ENCODE measurements around the gene GPC4. TPM values are rescaled to one million over a fixed set of nuclear protein-coding genes. Genes with fewer than 3 reads are reported as not detected.

Gene GPC4
- polyA plus RNA-seq, 1 donor from 2014 or later = 1.2 TPM

DNA sequence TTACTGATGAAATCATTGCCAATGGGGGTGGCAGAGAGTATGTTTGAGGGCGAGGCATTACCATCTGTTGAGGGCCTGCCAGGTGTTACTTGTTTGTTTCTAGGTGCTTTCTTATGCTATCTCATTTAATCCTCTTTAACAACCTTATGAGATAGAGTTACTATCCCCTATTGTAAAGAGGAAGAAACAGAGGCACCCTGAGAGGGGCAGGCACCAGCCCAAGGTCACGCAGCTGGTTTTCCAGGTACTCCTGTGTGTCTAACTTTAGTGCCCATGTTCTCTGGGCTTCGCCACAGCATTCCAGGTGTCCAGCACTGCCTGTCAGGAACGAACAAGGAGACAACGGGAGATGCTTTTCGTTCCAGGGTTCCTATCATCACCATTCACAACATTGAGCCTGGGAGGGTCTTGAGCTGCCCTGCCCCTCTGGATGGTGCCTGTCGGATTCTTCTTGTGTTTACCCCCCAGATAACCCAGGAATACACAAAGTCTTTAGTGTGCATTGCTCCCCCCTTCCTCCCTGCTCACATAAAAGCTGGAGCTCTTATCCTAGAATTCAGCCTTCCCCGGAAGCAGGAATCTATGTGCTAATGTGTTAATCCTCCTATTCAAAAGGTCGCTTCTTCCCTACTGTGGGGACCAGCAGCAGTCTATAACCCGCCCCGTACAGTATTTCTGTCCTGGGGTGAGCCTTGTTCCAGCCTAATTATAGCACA is 24.9 kb upstream of the GPC4 start:
- no peak overlapping the region for H3K4me2 ChIP-seq (ENCODE audit: low read length)
- no peaks in the 10 kb centered on the region for H3K9me3 ChIP-seq (ENCODE audit: low read length)

DNA sequence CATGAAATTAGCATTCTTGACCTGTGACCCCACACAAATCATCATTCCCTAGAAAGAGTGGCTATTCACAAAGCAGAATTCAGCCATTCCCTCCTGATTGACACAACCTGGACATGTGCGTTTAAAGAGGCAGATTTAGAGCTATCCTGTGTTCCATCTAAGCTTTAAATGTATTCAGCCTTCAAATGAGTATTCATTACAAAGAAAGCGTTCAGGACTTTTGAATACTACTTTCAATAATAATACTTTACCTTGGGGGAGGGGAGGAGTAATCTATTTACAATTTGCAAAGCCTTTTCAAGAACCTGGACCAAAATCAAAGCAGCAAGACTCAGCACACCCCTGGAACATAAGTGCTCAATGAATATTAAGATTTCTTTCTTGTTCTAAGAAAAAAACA is 22.5 kb upstream of the GPC4 start:
- Histone ChIP-seq H3K36me3 (ENCODE audit: insufficient read depth, low read length) (no peaks in the 10 kb centered on the region), H3K4me2 (ENCODE audit: low read length) (no peak overlapping the region), H3K27me3 (ENCODE audit: insufficient read depth, low read depth, low read length) (no peaks in the 10 kb centered on the region), H3F3A (ENCODE audit: insufficient read depth, low read length, poor library complexity, severe bottlenecking) (no peaks in the 10 kb centered on the region), H4K20me1 (ENCODE audit: insufficient read depth) (no peaks in the 10 kb centered on the region), H3K9me2 (ENCODE audit: insufficient read depth, low read length) (no peaks in the 10 kb centered on the region), H3K9ac (ENCODE audit: low read length) (no peak overlapping the region), H3K9me3 (ENCODE audit: low read length) (no peaks in the 10 kb centered on the region), H3K27ac (ENCODE audit: low read length) (no peak overlapping the region), H3K79me2 (replicated peaks; ENCODE audit: insufficient read depth, low read length) (no peaks in the 10 kb centered on the region), H3K4me3 (ENCODE audit: low read length) (no peak overlapping the region), H2AFZ (ENCODE audit: low read depth, low read length) (no peak overlapping the region)
- no peak for TF ChIP-seq POLR2AphosphoS5 (IDR thresholded peaks at IDR 0.05)
- TF ChIP-seq TAF1 (IDR thresholded peaks at IDR 0.05; ENCODE audit: low read depth) = no peak
- TF ChIP-seq, protein P1, sequence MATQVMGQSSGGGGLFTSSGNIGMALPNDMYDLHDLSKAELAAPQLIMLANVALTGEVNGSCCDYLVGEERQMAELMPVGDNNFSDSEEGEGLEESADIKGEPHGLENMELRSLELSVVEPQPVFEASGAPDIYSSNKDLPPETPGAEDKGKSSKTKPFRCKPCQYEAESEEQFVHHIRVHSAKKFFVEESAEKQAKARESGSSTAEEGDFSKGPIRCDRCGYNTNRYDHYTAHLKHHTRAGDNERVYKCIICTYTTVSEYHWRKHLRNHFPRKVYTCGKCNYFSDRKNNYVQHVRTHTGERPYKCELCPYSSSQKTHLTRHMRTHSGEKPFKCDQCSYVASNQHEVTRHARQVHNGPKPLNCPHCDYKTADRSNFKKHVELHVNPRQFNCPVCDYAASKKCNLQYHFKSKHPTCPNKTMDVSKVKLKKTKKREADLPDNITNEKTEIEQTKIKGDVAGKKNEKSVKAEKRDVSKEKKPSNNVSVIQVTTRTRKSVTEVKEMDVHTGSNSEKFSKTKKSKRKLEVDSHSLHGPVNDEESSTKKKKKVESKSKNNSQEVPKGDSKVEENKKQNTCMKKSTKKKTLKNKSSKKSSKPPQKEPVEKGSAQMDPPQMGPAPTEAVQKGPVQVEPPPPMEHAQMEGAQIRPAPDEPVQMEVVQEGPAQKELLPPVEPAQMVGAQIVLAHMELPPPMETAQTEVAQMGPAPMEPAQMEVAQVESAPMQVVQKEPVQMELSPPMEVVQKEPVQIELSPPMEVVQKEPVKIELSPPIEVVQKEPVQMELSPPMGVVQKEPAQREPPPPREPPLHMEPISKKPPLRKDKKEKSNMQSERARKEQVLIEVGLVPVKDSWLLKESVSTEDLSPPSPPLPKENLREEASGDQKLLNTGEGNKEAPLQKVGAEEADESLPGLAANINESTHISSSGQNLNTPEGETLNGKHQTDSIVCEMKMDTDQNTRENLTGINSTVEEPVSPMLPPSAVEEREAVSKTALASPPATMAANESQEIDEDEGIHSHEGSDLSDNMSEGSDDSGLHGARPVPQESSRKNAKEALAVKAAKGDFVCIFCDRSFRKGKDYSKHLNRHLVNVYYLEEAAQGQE (IDR thresholded peaks at IDR 0.05; ENCODE audit: borderline replicate concordance) = no peak
- TF ChIP-seq RAD21 (conservative IDR thresholded peaks at IDR 0.05) = no peak
- TF ChIP-seq EZH2 (IDR thresholded peaks at IDR 0.05; ENCODE audit: borderline replicate concordance, insufficient read depth, low read length, poor library complexity, severe bottlenecking) = no peak
- TF ChIP-seq EP300 (conservative IDR thresholded peaks at IDR 0.05; ENCODE audit: poor library complexity, severe bottlenecking) = no peak
- TF ChIP-seq SMC3 (conservative IDR thresholded peaks at IDR 0.05; ENCODE audit: poor library complexity) = no peak
- TF ChIP-seq, protein P2, sequence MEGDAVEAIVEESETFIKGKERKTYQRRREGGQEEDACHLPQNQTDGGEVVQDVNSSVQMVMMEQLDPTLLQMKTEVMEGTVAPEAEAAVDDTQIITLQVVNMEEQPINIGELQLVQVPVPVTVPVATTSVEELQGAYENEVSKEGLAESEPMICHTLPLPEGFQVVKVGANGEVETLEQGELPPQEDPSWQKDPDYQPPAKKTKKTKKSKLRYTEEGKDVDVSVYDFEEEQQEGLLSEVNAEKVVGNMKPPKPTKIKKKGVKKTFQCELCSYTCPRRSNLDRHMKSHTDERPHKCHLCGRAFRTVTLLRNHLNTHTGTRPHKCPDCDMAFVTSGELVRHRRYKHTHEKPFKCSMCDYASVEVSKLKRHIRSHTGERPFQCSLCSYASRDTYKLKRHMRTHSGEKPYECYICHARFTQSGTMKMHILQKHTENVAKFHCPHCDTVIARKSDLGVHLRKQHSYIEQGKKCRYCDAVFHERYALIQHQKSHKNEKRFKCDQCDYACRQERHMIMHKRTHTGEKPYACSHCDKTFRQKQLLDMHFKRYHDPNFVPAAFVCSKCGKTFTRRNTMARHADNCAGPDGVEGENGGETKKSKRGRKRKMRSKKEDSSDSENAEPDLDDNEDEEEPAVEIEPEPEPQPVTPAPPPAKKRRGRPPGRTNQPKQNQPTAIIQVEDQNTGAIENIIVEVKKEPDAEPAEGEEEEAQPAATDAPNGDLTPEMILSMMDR (IDR thresholded peaks at IDR 0.05; ENCODE audit: poor library complexity, severe bottlenecking) = no peak
- TF ChIP-seq MXI1 (conservative IDR thresholded peaks at IDR 0.05; ENCODE audit: poor library complexity, severe bottlenecking) = no peak

More for the DNA sequence above, 24.9 kb upstream of the GPC4 start:
- no peaks in the 10 kb centered on the region for H3K36me3 ChIP-seq (ENCODE audit: insufficient read depth, low read length)
- no peak overlapping the region for H2AFZ ChIP-seq (ENCODE audit: low read depth, low read length)
- H3F3A ChIP-seq (ENCODE audit: insufficient read depth, low read length, poor library complexity, severe bottlenecking) = no peaks in the 10 kb centered on the region
- no peaks in the 10 kb centered on the region for H4K20me1 ChIP-seq (ENCODE audit: insufficient read depth)
- H3K9ac ChIP-seq (ENCODE audit: low read length) = no peak overlapping the region
- H3K9me2 ChIP-seq (ENCODE audit: insufficient read depth, low read length) = no peaks in the 10 kb centered on the region
- no peaks in the 10 kb centered on the region for H3K79me2 ChIP-seq (replicated peaks; ENCODE audit: insufficient read depth, low read length)
- H3K27me3 ChIP-seq (ENCODE audit: insufficient read depth, low read depth, low read length) = no peaks in the 10 kb centered on the region
- no peak overlapping the region for H3K4me3 ChIP-seq (ENCODE audit: low read length)
- H3K27ac ChIP-seq (ENCODE audit: low read length) = no peak overlapping the region
- no peak for TF ChIP-seq EZH2 (IDR thresholded peaks at IDR 0.05; ENCODE audit: borderline replicate concordance, insufficient read depth, low read length, poor library complexity, severe bottlenecking)
- no peak for TF ChIP-seq EP300 (conservative IDR thresholded peaks at IDR 0.05; ENCODE audit: poor library complexity, severe bottlenecking)
- TF ChIP-seq TAF1 (IDR thresholded peaks at IDR 0.05; ENCODE audit: low read depth) = no peak
- TF ChIP-seq, protein P1 (IDR thresholded peaks at IDR 0.05; ENCODE audit: borderline replicate concordance) = no peak
- no peak for TF ChIP-seq SMC3 (conservative IDR thresholded peaks at IDR 0.05; ENCODE audit: poor library complexity)
- TF ChIP-seq, protein P2 (IDR thresholded peaks at IDR 0.05; ENCODE audit: poor library complexity, severe bottlenecking) = no peak
- no peak for TF ChIP-seq MXI1 (conservative IDR thresholded peaks at IDR 0.05; ENCODE audit: poor library complexity, severe bottlenecking)
